A673 (cell line): Measurements from ENCODE around the gene CACNA2D3. TPM values are rescaled to one million over a fixed set of nuclear protein-coding genes. Genes with fewer than 3 reads are reported as not detected.

ENCODE experiments used
- BruUV-seq: library from RNA; stranded (reverse); fragments of 400-500 nt; replicated peaks from 2 replicates; lab custom pipeline; 2021; lab: Mats Ljungman, UMichigan
- CTCF ChIA-PET: fragments of 300-600 bp; sonication (Branson Sonifier 250); formaldehyde crosslinking; loops from one replicate; lab custom pipeline; 2022; ENCODE audit warnings: antibody characterized with exemption; lab: Charles Lee
- POLR2A ChIA-PET: fragments of 300-600 bp; sonication (Branson Sonifier 250); formaldehyde crosslinking; loops from one replicate; lab custom pipeline; 2022; ENCODE audit warnings: antibody characterized with exemption; ENCODE audit not compliant: low non-redundant PET; lab: Charles Lee
- DNase-seq: peaks from one replicate; pipeline ENCODE4 v3.0.0-alpha.2; 2015; ENCODE audit warnings: low spot score
- H3K27ac ChIP-seq: fragments of 200-600 bp; sonication (generic); 2 replicates; pipeline ENCODE4 v1.5.1; 2016; ENCODE audit warnings: mixed run types, low read depth, mild to moderate bottlenecking, mixed read lengths, antibody characterized with exemption, low read length; ENCODE audit not compliant: poor library complexity, severe bottlenecking
- H3K27me3 ChIP-seq: fragments of 200-600 bp; sonication (generic); replicated peaks from 2 replicates; pipeline ENCODE4 v1.6.1; 2017; ENCODE audit warnings: mixed run types, low read depth, mild to moderate bottlenecking, mixed read lengths, antibody characterized with exemption, low read length; ENCODE audit not compliant: insufficient read depth, poor library complexity
- H3K36me3 ChIP-seq: fragments of 200-600 bp; sonication (generic); 2 replicates; pipeline ENCODE4 v1.6.1; 2016; ENCODE audit warnings: mixed run types, mild to moderate bottlenecking, mixed read lengths, antibody characterized with exemption, low read length; ENCODE audit not compliant: insufficient read depth, poor library complexity, severe bottlenecking
- H3K4me1 ChIP-seq: fragments of 200-600 bp; sonication (generic); 2 replicates; pipeline ENCODE4 v1.6.1; 2017; ENCODE audit warnings: mixed run types, mild to moderate bottlenecking, mixed read lengths, antibody characterized with exemption, low read length; ENCODE audit not compliant: insufficient read depth, poor library complexity, severe bottlenecking
- H3K4me3 ChIP-seq: fragments of 200-600 bp; sonication (generic); 2 replicates; pipeline ENCODE4 v1.5.1; 2016; ENCODE audit warnings: low read depth, mixed run types, mild to moderate bottlenecking, mixed read lengths, low read length; ENCODE audit not compliant: poor library complexity, severe bottlenecking
- H3K9me3 ChIP-seq: fragments of 200-600 bp; sonication (generic); 2 replicates; pipeline ENCODE4 v1.6.1; 2016; ENCODE audit warnings: mixed run types, low read depth, mild to moderate bottlenecking, mixed read lengths, antibody characterized with exemption, low read length; ENCODE audit not compliant: poor library complexity, severe bottlenecking
- EZH2 ChIP-seq: fragments of 200-600 bp; sonication (generic); IDR thresholded peaks from 2 replicates; pipeline ENCODE4 v1.6.1; 2017; ENCODE audit warnings: borderline replicate concordance, low read depth, mild to moderate bottlenecking, mixed read lengths, antibody characterized with exemption, low read length; ENCODE audit not compliant: poor library complexity, severe bottlenecking
- intact Hi-C: fragments of 100-400 bp; cut with micrococcal nuclease; formaldehyde crosslinking; loops from one replicate; pipeline ENCODE4 v1.10.0; 2022; ENCODE audit not compliant: unreplicated experiment
- total RNA-seq: library from RNA; stranded (reverse); gene quantifications from 2 replicates; pipeline ENCODE4 v1.2.3, GENCODE V29; 2021
- TF ChIP-seq, protein P1 (sequence below): fragments of 300-800, 200-600 bp; sonication (generic); conservative IDR thresholded peaks from 2 replicates; pipeline ENCODE4 v1.5.1; 2017; ENCODE audit warnings: low read depth, mild to moderate bottlenecking, antibody characterized with exemption, low read length, moderate library complexity, mixed read lengths

The CACNA2D3 gene
- total RNA-seq, 1 experiment from 2014 or later, result not detected

DNA sequence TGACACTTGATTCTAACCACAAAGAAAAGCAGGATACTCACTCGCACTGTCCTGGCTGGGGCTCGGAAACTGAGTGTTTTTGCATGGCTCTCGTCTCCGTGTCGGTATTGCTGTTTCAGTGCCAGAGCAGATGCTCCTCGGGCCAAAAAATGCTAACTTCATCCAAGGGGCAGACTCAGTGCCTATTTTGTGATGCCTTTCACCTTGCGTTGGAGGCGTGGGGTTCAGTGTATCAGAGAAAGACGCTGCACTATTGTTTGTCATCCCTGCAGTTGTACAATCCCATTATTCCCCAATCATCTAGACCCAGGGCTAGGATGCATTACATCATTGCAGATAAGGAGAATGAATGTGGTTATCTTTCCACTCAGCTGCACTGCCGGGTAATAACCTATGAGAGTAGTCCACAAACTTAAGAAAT, 1.4 kb downstream of the CACNA2D3 start:
- DNase-seq, result no peak
- Histone ChIP-seq H3K9me3 (no peaks in the 10 kb centered on the region), H3K27me3 (peaks cover 46% of the 10 kb centered on the region), H3K4me3 (no peak overlapping the region), H3K4me1 (no peaks in the 10 kb centered on the region), H3K36me3 (no peaks in the 10 kb centered on the region), H3K27ac (no peak overlapping the region)
- POLR2A ChIA-PET, result no interaction called here
- no TSS peak for BruUV-seq
- no peak for TF ChIP-seq EZH2
- TF ChIP-seq, protein P1, sequence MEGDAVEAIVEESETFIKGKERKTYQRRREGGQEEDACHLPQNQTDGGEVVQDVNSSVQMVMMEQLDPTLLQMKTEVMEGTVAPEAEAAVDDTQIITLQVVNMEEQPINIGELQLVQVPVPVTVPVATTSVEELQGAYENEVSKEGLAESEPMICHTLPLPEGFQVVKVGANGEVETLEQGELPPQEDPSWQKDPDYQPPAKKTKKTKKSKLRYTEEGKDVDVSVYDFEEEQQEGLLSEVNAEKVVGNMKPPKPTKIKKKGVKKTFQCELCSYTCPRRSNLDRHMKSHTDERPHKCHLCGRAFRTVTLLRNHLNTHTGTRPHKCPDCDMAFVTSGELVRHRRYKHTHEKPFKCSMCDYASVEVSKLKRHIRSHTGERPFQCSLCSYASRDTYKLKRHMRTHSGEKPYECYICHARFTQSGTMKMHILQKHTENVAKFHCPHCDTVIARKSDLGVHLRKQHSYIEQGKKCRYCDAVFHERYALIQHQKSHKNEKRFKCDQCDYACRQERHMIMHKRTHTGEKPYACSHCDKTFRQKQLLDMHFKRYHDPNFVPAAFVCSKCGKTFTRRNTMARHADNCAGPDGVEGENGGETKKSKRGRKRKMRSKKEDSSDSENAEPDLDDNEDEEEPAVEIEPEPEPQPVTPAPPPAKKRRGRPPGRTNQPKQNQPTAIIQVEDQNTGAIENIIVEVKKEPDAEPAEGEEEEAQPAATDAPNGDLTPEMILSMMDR, result no peak
- CTCF ChIA-PET, result no interaction called here
- intact Hi-C loops, result no loop called here

DNA sequence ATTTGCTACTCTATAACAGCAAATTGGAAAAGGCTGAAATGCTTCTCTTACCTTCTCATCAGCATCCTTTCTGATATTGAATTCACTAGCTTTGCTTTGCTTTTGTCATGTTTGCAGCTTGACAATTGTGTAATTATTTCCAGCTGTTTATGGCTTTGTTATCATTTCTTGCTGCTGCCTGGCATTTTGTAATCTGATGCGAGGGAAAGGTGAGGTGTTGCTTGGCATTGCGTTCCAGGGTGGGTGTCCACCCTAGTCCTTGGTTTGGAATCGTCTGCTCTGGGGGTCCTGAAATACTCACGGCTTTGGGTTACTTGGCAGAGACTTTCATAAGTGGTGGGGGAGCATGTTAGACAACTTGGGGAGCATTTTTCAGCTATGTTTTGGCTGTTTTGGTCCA, 2.9 kb downstream of the CACNA2D3 start:
- Histone ChIP-seq H3K36me3 (no peaks in the 10 kb centered on the region), H3K27me3 (peaks cover 40% of the 10 kb centered on the region), H3K27ac (no peak overlapping the region), H3K4me1 (no peaks in the 10 kb centered on the region), H3K9me3 (no peaks in the 10 kb centered on the region), H3K4me3 (no peak overlapping the region)
- DNase-seq, result no peak
- ChIA-PET CTCF (no interaction called here), POLR2A (no interaction called here)
- no peak for TF ChIP-seq EZH2
- TF ChIP-seq, protein P1, result no peak
- intact Hi-C loops, result no loop called here
- no TSS peak for BruUV-seq

- ChIA-PET POLR2A (no interaction called here), CTCF (no interaction called here)
- intact Hi-C loops, result no loop called here
- no peaks in the 10 kb centered on the region for H3K36me3 ChIP-seq
- peaks cover 27% of the 10 kb centered on the region for H3K27me3 ChIP-seq
- TF ChIP-seq, protein P1, result no peak
- TF ChIP-seq EZH2, result no peak
- DNase-seq, result no peak
- no TSS peak for BruUV-seq
- H3K4me3 ChIP-seq, result no peak overlapping the region
- no peak overlapping the region for H3K27ac ChIP-seq
- no peaks in the 10 kb centered on the region for H3K9me3 ChIP-seq
- no peaks in the 10 kb centered on the region for H3K4me1 ChIP-seq
Measured at GRCh38 chr3:54126551-54126950, 4.2 kb downstream of the CACNA2D3 start.
